ENCODE measurements around the gene DCX.

DCX gene

GRCh38 chrX:111375747-111376146, 36.2 kb downstream of the DCX start:
- no peaks in the 10 kb centered on the region for H3K4me1 ChIP-seq (ENCODE audit: control insufficient read depth in 1 of 2, insufficient read depth in 1 of 2, low read depth in 1 of 2, low read length in 1 of 2)
- H3K4me3 ChIP-seq (ENCODE audit: low read depth in 1 of 2, low read length in 1 of 2) = no peak overlapping the region
- H3K36me3 ChIP-seq = no peaks in the 10 kb centered on the region
- no peak overlapping the region for H3K27ac ChIP-seq
- no peaks in the 10 kb centered on the region for H3K9me3 ChIP-seq
- no peaks in the 10 kb centered on the region for H3K27me3 ChIP-seq
- no peak for TF ChIP-seq CTCF (IDR thresholded peaks at IDR 0.05)

- Histone ChIP-seq H3K4me1 (ENCODE audit: control insufficient read depth in 1 of 2, insufficient read depth in 1 of 2, low read depth in 1 of 2, low read length in 1 of 2) (no peaks in the 10 kb centered on the region), H3K36me3 (no peaks in the 10 kb centered on the region), H3K27me3 (no peaks in the 10 kb centered on the region), H3K27ac (no peak overlapping the region), H3K4me3 (ENCODE audit: low read depth in 1 of 2, low read length in 1 of 2) (no peak overlapping the region), H3K9me3 (no peaks in the 10 kb centered on the region)
- no peak for TF ChIP-seq CTCF (IDR thresholded peaks at IDR 0.05)
Observed at GRCh38 chrX:111372086-111372485, 39.9 kb downstream of the DCX start.

- H3K9me3 ChIP-seq = no peaks in the 10 kb centered on the region
- no peak overlapping the region for H3K27ac ChIP-seq
- H3K27me3 ChIP-seq = no peaks in the 10 kb centered on the region
- H3K4me3 ChIP-seq (ENCODE audit: low read depth in 1 of 2, low read length in 1 of 2) = no peak overlapping the region
- H3K36me3 ChIP-seq = no peaks in the 10 kb centered on the region
- no peak for TF ChIP-seq CTCF (IDR thresholded peaks at IDR 0.05)
- H3K4me1 ChIP-seq (ENCODE audit: control insufficient read depth in 1 of 2, insufficient read depth in 1 of 2, low read depth in 1 of 2, low read length in 1 of 2) = no peaks in the 10 kb centered on the region
Observed at GRCh38 chrX:111365770-111366325, 46.1 kb downstream of the DCX start.

- Histone ChIP-seq H3K27ac (no peak overlapping the region), H3K27me3 (no peaks in the 10 kb centered on the region), H3K4me1 (ENCODE audit: control insufficient read depth in 1 of 2, insufficient read depth in 1 of 2, low read depth in 1 of 2, low read length in 1 of 2) (no peaks in the 10 kb centered on the region), H3K9me3 (no peaks in the 10 kb centered on the region), H3K4me3 (ENCODE audit: low read depth in 1 of 2, low read length in 1 of 2) (no peak overlapping the region), H3K36me3 (no peaks in the 10 kb centered on the region)
- no peak for TF ChIP-seq CTCF (IDR thresholded peaks at IDR 0.05)
Observed at GRCh38 chrX:111363741-111364140, 48.3 kb downstream of the DCX start.

- H3K27me3 ChIP-seq = no peaks in the 10 kb centered on the region
- H3K4me3 ChIP-seq (ENCODE audit: low read depth in 1 of 2, low read length in 1 of 2) = no peak overlapping the region
- H3K4me1 ChIP-seq (ENCODE audit: control insufficient read depth in 1 of 2, insufficient read depth in 1 of 2, low read depth in 1 of 2, low read length in 1 of 2) = no peaks in the 10 kb centered on the region
- H3K36me3 ChIP-seq = no peaks in the 10 kb centered on the region
- no peaks in the 10 kb centered on the region for H3K9me3 ChIP-seq
- no peak overlapping the region for H3K27ac ChIP-seq
- TF ChIP-seq CTCF (IDR thresholded peaks at IDR 0.05) = no peak
Observed at GRCh38 chrX:111361751-111362150, 50.2 kb downstream of the DCX start.

GRCh38 chrX:111360839-111361238, 51.2 kb downstream of the DCX start:
- H3K9me3 ChIP-seq = no peaks in the 10 kb centered on the region

More at GRCh38 chrX:111360839-111361238, 51.2 kb downstream of the DCX start:
- Histone ChIP-seq H3K36me3 (no peaks in the 10 kb centered on the region), H3K4me1 (ENCODE audit: control insufficient read depth in 1 of 2, insufficient read depth in 1 of 2, low read depth in 1 of 2, low read length in 1 of 2) (no peaks in the 10 kb centered on the region), H3K27me3 (no peaks in the 10 kb centered on the region), H3K27ac (no peak overlapping the region), H3K4me3 (ENCODE audit: low read depth in 1 of 2, low read length in 1 of 2) (no peak overlapping the region)
- no peak for TF ChIP-seq CTCF (IDR thresholded peaks at IDR 0.05)
